Panc1 (cell line): ENCODE measurements around the gene RNF121.

ENCODE experiments used
- CTCF ChIP-seq: fragments of 450-650 bp; IDR thresholded peaks from 2 replicates; pipeline ENCODE4 v1.5.1; 2017; ENCODE audit warnings: mild to moderate bottlenecking
- POLR2AphosphoS5 ChIP-seq: IDR thresholded peaks from 2 replicates; pipeline ENCODE4 v1.6.1; 2012; ENCODE audit warnings: mild to moderate bottlenecking, low read depth, low read length, moderate library complexity
- REST ChIP-seq, 2 experiments: IDR thresholded peaks; 2 replicates each; pipeline ENCODE4 v1.6.1; 2011 to 2012; ENCODE audit warnings: low read depth in 2 of 2, control low read depth in 1 of 2, low read length in 1 of 2, mild to moderate bottlenecking in 1 of 2, moderate library complexity in 1 of 2; ENCODE audit not compliant: insufficient read depth in 1 of 2
- SIN3A ChIP-seq: IDR thresholded peaks from 2 replicates; pipeline ENCODE4 v1.6.1; 2012; ENCODE audit warnings: low read depth, mild to moderate bottlenecking, low read length, moderate library complexity, borderline replicate concordance; ENCODE audit not compliant: insufficient read depth
- TCF7L2 ChIP-seq: IDR thresholded peaks from 2 replicates; pipeline ENCODE4 v1.6.1; 2011; ENCODE audit warnings: mild to moderate bottlenecking, low read depth, low read length, inconsistent platforms

- TF ChIP-seq CTCF = no peak
- no peak for TF ChIP-seq REST (IDR thresholded peaks at IDR 0.05; ENCODE audit: insufficient read depth in 1 of 2, low read depth in 2 of 2, low read length in 1 of 2)
- no peak for TF ChIP-seq POLR2AphosphoS5
- no peak for TF ChIP-seq TCF7L2
- TF ChIP-seq SIN3A = no peak
Observed at GRCh38 chr11:71949034-71949433, 20.2 kb downstream of the RNF121 start.
